CD4-positive, alpha-beta T cell treated with Interleukin-4 for 4 hours (primary cell): ENCODE results near the gene KIF26A.
"Not testable (repeated sequence)": the region's sequence is repeated elsewhere in the genome, so short reads cannot be mapped to it uniquely, and the experiment has no call there.

Source experiments
- DNase-seq: peaks from one replicate; pipeline ENCODE4 v3.0.0-alpha.2; 2020

The KIF26A gene

DNA sequence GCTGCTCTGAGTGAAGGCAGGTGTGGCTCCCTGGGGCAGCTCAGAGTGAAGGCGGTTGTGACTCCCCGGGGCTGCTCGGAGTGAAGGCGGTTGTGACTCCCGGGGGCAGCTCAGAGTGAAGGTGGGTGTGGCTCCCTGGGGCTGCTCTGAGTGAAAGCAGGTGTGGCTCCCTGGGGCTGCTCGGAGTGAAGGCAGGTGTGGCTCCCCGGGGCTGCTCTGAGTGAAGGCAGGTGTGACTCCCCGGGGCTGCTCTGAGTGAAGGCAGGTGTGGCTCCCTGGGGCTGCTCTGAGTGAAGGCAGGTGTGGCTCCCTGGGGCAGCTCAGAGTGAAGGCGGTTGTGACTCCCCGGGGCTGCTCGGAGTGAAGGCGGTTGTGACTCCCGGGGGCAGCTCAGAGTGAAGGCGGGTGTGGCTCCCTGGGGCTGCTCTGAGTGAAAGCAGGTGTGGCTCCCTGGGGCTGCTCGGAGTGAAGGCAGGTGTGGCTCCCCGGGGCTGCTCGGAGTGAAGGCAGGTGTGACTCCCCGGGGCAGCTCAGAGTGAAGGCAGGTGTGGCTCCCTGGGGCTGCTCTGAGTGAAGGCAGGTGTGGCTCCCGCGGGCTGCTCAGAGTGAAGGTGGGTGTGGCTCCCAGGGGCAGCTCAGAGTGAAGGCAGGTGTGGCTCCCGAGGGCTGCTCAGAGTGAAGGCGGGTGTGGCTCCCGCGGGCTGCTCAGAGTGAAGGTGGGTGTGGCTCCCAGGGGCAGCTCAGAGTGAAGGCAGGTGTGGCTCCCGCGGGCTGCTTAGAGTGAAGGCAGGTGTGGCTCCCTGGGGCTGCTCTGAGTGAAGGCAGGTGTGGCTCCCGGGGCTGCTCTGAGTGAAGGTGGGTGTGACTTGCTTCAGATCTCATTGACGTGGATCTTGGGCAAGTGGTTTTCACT is 87.1 kb downstream of the KIF26A start:
- DNase-seq = not testable (repeated sequence)

- DNase-seq = no peak
Observed at GRCh38 chr14:104226421-104227383, 88.3 kb downstream of the KIF26A start.

DNA sequence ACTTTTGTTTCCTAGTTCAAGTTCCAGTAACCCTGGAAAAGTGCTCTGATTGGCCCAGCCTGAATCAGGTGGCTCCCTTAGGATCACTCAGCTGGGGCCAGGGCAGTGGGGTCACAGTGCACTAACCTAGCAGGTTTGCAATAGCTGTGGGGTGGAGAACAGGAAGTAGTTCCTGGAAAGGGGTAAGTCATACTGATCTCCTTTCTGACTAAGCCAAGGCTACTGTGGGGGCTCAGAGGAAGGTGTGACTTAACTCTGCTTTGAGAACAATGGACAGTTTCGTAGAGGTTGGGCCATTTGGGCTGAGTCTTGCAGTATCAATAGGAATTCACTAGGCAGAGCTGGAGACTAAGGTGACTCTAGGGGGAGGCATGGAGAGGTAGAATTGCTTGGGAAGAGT is 89.4 kb downstream of the KIF26A start:
- no peak for DNase-seq

- no peak for DNase-seq
Observed at GRCh38 chr14:104228221-104228620, 89.8 kb downstream of the KIF26A start.

GRCh38 chr14:104228716-104229533 is 90.5 kb downstream of the KIF26A start:
- DNase-seq = no peak

DNA sequence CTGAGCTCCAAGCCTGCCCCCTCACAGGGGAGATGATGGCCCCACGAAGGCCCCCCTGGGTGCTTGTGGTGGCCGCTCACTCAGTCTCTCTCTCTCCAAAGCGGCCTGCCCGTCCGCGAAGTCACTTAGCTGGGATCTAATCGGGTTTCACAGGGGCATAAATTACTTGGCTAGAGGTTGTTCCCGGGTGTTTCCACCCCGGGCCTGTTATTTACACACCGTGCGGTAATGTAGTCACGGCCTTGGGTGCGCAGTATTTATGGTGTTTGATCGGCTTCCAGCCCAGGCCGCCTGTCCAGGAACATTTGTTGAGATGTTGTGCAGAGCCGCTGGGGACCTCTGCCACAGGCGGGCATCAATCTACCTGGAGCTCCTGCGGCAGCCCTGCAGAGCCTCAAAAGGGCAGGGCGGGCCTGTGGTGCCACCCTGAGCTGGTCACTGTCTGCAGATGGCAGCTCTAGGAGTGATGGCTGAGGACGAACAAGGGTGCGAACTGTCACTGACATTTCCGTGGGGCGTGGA is 91.2 kb downstream of the KIF26A start:
- DNase-seq = no peak

DNA sequence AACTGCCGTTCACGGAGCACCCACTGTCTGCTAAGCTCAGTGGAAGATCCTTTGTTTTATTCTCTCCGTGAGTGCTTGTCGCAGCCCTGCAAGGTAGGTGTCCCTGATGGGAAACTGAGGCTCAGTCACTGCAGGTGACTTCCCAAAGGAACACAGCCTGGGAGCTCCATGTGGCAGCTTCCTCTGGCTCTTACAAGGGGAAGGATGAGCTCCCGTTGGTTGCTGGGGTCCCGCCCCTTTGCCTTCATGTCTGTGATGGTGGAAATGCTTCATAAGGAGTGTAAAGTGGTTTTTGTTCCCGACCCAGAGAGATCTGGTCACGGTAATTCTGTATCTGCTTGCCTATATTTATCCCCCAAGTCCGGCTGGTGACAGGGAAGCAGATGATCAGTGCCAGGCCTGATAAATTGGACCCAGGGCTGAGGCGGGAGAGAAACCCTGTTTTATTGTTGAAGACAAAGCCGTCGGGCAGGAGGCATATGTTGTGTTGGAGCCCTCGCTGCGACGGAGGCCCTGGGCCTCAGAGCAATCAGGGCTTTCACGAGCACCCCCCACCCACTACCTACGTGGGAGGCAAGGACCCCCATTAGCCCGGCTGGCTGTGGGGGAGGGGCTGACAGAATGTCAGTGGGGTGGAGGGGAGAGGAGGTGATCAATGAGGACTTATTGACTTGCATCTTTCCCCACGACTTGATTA is 91.9 kb downstream of the KIF26A start:
- no peak for DNase-seq
